HG02571 (cell line): ENCODE data around the gene NXPE3.

Experiments
- ATAC-seq: cut with Tn5 transposase; IDR thresholded peaks from one replicate; pipeline ENCODE4 v1.9.1; 2021; ENCODE audit warnings: mild to moderate bottlenecking, moderate library complexity; ENCODE audit not compliant: unreplicated experiment

Gene NXPE3

DNA sequence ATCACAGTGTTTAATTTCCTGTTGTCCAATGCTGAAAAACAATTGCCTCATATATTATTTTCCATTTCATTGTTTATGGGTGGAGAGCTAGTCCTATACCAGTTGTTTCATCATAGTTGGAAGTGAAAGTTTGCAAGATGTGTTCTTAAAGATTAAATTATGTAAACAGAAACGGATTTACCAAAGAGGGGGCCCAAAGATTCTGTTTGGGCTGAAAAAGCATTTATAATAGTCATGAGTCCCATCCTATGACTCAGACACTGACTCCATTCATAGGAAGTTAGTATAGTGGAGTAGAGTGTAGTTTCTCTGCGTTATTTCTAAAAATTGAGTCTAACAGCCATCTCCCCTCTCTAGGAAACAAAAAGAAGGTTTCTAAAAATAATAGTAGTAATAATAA lies 94.6 kb downstream of the NXPE3 start:
- no peak for ATAC-seq

DNA sequence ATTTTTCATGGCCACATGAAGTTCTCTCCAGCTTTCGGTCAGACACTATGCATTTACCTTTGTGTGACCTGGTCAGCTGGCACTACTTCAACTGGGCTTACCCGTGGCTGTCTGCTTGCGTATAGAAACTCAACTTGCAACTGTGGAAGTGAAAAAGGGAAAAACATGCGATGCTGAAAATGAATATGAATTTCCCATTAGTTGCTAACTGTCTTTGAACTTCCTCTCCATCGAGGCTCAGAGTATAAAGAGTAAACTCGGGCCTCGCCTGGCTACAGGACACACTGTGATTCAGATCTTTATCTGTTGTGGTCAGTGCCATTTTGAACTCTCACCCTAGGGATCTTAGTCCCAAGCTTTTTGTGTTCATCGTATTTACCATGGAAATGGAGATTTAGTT lies 97.1 kb downstream of the NXPE3 start:
- ATAC-seq = no peak
